ENCODE measurements around the gene MSH5.

- TF ChIP-seq EZH2phosphoT487 (IDR thresholded peaks at IDR 0.05; ENCODE audit: unreplicated experiment) (no peak), CTCF (conservative IDR thresholded peaks at IDR 0.05; ENCODE audit: low read depth in 2 of 2) (no peak), POLR2AphosphoS5 (IDR thresholded peaks at IDR 0.05; ENCODE audit: low read depth) (no peak), EZH2 (IDR thresholded peaks at IDR 0.05; ENCODE audit: low read depth, unreplicated experiment) (no peak), REST (IDR thresholded peaks at IDR 0.05; ENCODE audit: unreplicated experiment) (no peak), CREB1 (CRISPR knock-in tag; IDR thresholded peaks at IDR 0.05; ENCODE audit: low read depth) (no peak), JUNB (IDR thresholded peaks at IDR 0.05; ENCODE audit: unreplicated experiment) (no peak)
Observed at GRCh38 chr6:31792761-31793171, 53.0 kb downstream of the MSH5 start.
